GM19240 (cell line): ENCODE measurements around the gene PELI1.
A peak's percentile ranks its signal among the peaks of the same experiment; 100 is the strongest.

Experiments
- DNase-seq: peaks from one replicate; pipeline ENCODE4 v3.0.0; 2011; ENCODE audit warnings: low spot score; ENCODE audit not compliant: insufficient read length

PELI1 gene

GRCh38 chr2:64144057-64145013 lies at the start of gene PELI1:
TSS of gene PELI1 (minus strand) at chr2:64144420. CDS start at chr2:64108310, 36,110 bp downstream.
- peak; percentile 69 for DNase-seq

GRCh38 chr2:64193491-64193890 lies 49.3 kb upstream of the PELI1 start:
- no peak for DNase-seq

- no peak for DNase-seq
These were observed 48.5 kb upstream of the PELI1 start for GRCh38 chr2:64192664-64193105.

GRCh38 chr2:64192125-64192479 lies 47.9 kb upstream of the PELI1 start:
- no peak for DNase-seq

- no peak for DNase-seq
These were observed 45.4 kb upstream of the PELI1 start for GRCh38 chr2:64189586-64189985.

- no peak for DNase-seq
These were observed 44.9 kb upstream of the PELI1 start for GRCh38 chr2:64189167-64189566.

- no peak for DNase-seq
These were observed 42.7 kb upstream of the PELI1 start for GRCh38 chr2:64186699-64187605.

- DNase-seq: no peak
These were observed 35.5 kb upstream of the PELI1 start for GRCh38 chr2:64179582-64180321.

- DNase-seq: no peak
These were observed 33.1 kb upstream of the PELI1 start for GRCh38 chr2:64177315-64177714.

- no peak for DNase-seq
These were observed 31.4 kb upstream of the PELI1 start for GRCh38 chr2:64175419-64176197.

GRCh38 chr2:64173156-64174135 lies 29.2 kb upstream of the PELI1 start:
- no peak for DNase-seq

GRCh38 chr2:64168756-64169155 lies 24.5 kb upstream of the PELI1 start:
- no peak for DNase-seq

GRCh38 chr2:64168201-64168600 lies 24.0 kb upstream of the PELI1 start:
- no peak for DNase-seq

GRCh38 chr2:64166637-64167420 lies 22.6 kb upstream of the PELI1 start:
- no peak for DNase-seq

GRCh38 chr2:64166212-64166611 lies 22.0 kb upstream of the PELI1 start:
- DNase-seq: no peak

- no peak for DNase-seq
These were observed 21.5 kb upstream of the PELI1 start for GRCh38 chr2:64165706-64166105.

- no peak for DNase-seq
These were observed 20.4 kb upstream of the PELI1 start for GRCh38 chr2:64164629-64165028.

GRCh38 chr2:64162516-64162915 lies 18.3 kb upstream of the PELI1 start:
- no peak for DNase-seq

GRCh38 chr2:64157792-64158191 lies 13.6 kb upstream of the PELI1 start:
- no peak for DNase-seq
